ENCODE results near the gene RGL3. TPM values are rescaled to one million over a fixed set of nuclear protein-coding genes. Genes with fewer than 3 reads are reported as not detected.

Gene RGL3
- total and polyA plus RNA-seq, 9 of the 15 experiments (the other 6 are each of a cell fraction or from before 2014, with no cell fraction given), result 0.12 to 0.61 (median 0.32) TPM; not detected in 4

DNA sequence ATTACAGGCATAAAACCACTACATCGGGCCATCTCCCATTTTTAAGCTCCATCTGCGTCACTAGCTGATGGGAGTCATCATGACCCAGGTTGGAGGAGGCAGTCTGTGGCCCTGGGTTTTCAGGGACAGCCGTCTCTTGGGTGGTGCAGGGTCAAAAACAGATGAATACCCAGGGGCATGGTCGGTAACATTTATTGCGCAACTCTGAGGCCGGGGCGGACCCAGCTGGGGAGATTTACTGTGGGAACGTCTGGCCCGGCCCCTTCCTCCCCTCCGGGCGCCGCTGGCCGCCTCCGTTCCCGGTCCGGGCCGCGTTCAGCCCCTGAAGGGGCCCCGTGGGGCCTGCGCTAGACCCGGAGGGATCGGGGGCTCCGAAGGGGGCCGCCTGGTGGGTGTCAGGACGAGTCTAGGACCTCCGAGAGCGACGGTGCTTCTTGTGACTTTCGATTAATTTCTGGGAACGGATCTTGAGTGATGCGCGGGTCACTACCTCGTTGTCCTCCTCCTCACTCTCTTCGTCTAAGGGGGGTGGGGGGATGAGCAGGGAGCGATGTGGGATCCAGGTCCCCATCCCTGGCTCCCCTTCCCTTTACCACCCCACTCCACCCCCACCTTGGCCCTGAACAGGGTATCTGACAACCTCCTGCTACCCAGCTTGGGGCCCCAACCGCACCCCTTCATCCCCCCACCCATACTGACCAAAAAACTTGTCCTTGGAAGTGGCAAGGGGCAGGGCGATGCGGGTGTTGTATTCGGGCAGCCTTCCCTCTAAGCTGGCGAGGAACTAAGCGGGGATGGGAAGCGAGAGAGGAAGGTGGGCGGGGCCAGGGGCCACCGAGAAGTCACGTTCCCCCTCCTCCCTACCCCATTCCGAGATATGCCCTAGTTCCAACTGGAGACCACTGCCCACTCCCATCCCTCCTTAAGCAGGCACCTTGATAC, 1.6 kb upstream of the RGL3 start (continued):
- TF ChIP-seq CHCHD3 (CRISPR knock-in tag; IDR thresholded peaks at IDR 0.05) (no peak), STAG1 (CRISPR knock-in tag; IDR thresholded peaks at IDR 0.05; ENCODE audit: borderline replicate concordance) (no peak), NR2F6 (CRISPR knock-in tag; IDR thresholded peaks at IDR 0.05) (no peak), POLR2A (conservative IDR thresholded peaks at IDR 0.05) (no peak), ZBTB17 (CRISPR knock-in tag; IDR thresholded peaks at IDR 0.05) (no peak), SMARCA4 (IDR thresholded peaks at IDR 0.05) (no peak), FUS (optimal IDR thresholded peaks at IDR 0.05; ENCODE audit: low read depth, low read length) (no peak), ZNF175 (CRISPR knock-in tag; IDR thresholded peaks at IDR 0.05; ENCODE audit: low read depth) (no peak), PYGO2 (tag; IDR thresholded peaks at IDR 0.05) (no peak), MCM2 (IDR thresholded peaks at IDR 0.05; ENCODE audit: low read depth) (no peak), ZNF766 (CRISPR knock-in tag; conservative IDR thresholded peaks at IDR 0.05) (no peak), ZNF212 (CRISPR knock-in tag; IDR thresholded peaks at IDR 0.05) (no peak), ELF1 (tag; IDR thresholded peaks at IDR 0.05) (no peak), GABPB2 (CRISPR knock-in tag; conservative IDR thresholded peaks at IDR 0.05) (no peak), MAZ (CRISPR knock-in tag; conservative IDR thresholded peaks at IDR 0.05 in 1 of 2, IDR thresholded peaks at IDR 0.05 in 1 of 2) (no peak), CEBPG (CRISPR knock-in tag; IDR thresholded peaks at IDR 0.05) (peak; percentile 86), CEBPG (tag; conservative IDR thresholded peaks at IDR 0.05 in 1 of 2, IDR thresholded peaks at IDR 0.05 in 1 of 2) (peak; percentile 91 to 98), POLR2G (IDR thresholded peaks at IDR 0.05; ENCODE audit: low read depth, low read length) (no peak), ZNF12 (CRISPR knock-in tag; IDR thresholded peaks at IDR 0.05) (no peak), SAFB2 (IDR thresholded peaks at IDR 0.05; ENCODE audit: borderline replicate concordance, low read depth, low read length, severe bottlenecking) (no peak)
- TF ChIP-seq, protein P1, sequence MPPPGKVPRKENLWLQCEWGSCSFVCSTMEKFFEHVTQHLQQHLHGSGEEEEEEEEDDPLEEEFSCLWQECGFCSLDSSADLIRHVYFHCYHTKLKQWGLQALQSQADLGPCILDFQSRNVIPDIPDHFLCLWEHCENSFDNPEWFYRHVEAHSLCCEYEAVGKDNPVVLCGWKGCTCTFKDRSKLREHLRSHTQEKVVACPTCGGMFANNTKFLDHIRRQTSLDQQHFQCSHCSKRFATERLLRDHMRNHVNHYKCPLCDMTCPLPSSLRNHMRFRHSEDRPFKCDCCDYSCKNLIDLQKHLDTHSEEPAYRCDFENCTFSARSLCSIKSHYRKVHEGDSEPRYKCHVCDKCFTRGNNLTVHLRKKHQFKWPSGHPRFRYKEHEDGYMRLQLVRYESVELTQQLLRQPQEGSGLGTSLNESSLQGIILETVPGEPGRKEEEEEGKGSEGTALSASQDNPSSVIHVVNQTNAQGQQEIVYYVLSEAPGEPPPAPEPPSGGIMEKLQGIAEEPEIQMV (tag; conservative IDR thresholded peaks at IDR 0.05; ENCODE audit: low read depth), result no peak
- TF ChIP-seq, protein P2, sequence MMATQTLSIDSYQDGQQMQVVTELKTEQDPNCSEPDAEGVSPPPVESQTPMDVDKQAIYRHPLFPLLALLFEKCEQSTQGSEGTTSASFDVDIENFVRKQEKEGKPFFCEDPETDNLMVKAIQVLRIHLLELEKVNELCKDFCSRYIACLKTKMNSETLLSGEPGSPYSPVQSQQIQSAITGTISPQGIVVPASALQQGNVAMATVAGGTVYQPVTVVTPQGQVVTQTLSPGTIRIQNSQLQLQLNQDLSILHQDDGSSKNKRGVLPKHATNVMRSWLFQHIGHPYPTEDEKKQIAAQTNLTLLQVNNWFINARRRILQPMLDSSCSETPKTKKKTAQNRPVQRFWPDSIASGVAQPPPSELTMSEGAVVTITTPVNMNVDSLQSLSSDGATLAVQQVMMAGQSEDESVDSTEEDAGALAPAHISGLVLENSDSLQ (IDR thresholded peaks at IDR 0.05), result peak; percentile 66
- TF ChIP-seq, protein P3, sequence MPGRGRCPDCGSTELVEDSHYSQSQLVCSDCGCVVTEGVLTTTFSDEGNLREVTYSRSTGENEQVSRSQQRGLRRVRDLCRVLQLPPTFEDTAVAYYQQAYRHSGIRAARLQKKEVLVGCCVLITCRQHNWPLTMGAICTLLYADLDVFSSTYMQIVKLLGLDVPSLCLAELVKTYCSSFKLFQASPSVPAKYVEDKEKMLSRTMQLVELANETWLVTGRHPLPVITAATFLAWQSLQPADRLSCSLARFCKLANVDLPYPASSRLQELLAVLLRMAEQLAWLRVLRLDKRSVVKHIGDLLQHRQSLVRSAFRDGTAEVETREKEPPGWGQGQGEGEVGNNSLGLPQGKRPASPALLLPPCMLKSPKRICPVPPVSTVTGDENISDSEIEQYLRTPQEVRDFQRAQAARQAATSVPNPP (IDR thresholded peaks at IDR 0.05; ENCODE audit: borderline replicate concordance, insufficient read depth, insufficient read length), result no peak
